ENCODE results near the gene UNC80.

Gene UNC80

GRCh38 chr2:209808521-209808920 is 36.9 kb downstream of the UNC80 start:
- no peak overlapping the region for H3K4me2 ChIP-seq
- H3K27me3 ChIP-seq (ENCODE audit: insufficient read depth, low read depth) = no peaks in the 10 kb centered on the region
- H3K4me3 ChIP-seq (IDR thresholded peaks at IDR 0.05; ENCODE audit: insufficient read depth, low read depth, low read length) = no peak overlapping the region
- no peaks in the 10 kb centered on the region for H3K36me3 ChIP-seq (ENCODE audit: insufficient read depth)
- TF ChIP-seq CTCF (conservative IDR thresholded peaks at IDR 0.05; ENCODE audit: low read depth, low read length) = no peak
- H3K79me2 ChIP-seq (ENCODE audit: insufficient read depth, low read depth) = no peaks in the 10 kb centered on the region
- H3K4me1 ChIP-seq (ENCODE audit: low read depth, poor library complexity, severe bottlenecking) = no peaks in the 10 kb centered on the region
- H2AFZ ChIP-seq (ENCODE audit: low read depth) = no peak overlapping the region
- no peaks in the 10 kb centered on the region for H4K20me1 ChIP-seq (ENCODE audit: insufficient read depth)
- H3K27ac ChIP-seq = no peak overlapping the region
- no peak overlapping the region for H3K9ac ChIP-seq

GRCh38 chr2:209809256-209809655 is 37.6 kb downstream of the UNC80 start:
- Histone ChIP-seq H4K20me1 (ENCODE audit: insufficient read depth) (no peaks in the 10 kb centered on the region), H2AFZ (ENCODE audit: low read depth) (no peak overlapping the region), H3K4me3 (IDR thresholded peaks at IDR 0.05; ENCODE audit: insufficient read depth, low read depth, low read length) (no peak overlapping the region), H3K4me2 (no peak overlapping the region), H3K4me1 (ENCODE audit: low read depth, poor library complexity, severe bottlenecking) (no peaks in the 10 kb centered on the region), H3K27me3 (ENCODE audit: insufficient read depth, low read depth) (no peaks in the 10 kb centered on the region), H3K27ac (no peak overlapping the region), H3K36me3 (ENCODE audit: insufficient read depth) (no peaks in the 10 kb centered on the region), H3K9ac (no peak overlapping the region), H3K79me2 (ENCODE audit: insufficient read depth, low read depth) (no peaks in the 10 kb centered on the region)
- TF ChIP-seq CTCF (conservative IDR thresholded peaks at IDR 0.05; ENCODE audit: low read depth, low read length) = no peak

- H3K9ac ChIP-seq = no peak overlapping the region
- no peak overlapping the region for H3K4me3 ChIP-seq (IDR thresholded peaks at IDR 0.05; ENCODE audit: insufficient read depth, low read depth, low read length)
- no peaks in the 10 kb centered on the region for H3K36me3 ChIP-seq (ENCODE audit: insufficient read depth)
- H3K4me2 ChIP-seq = no peak overlapping the region
- H3K4me1 ChIP-seq (ENCODE audit: low read depth, poor library complexity, severe bottlenecking) = no peaks in the 10 kb centered on the region
- no peak for TF ChIP-seq CTCF (conservative IDR thresholded peaks at IDR 0.05; ENCODE audit: low read depth, low read length)
- H2AFZ ChIP-seq (ENCODE audit: low read depth) = no peak overlapping the region
- no peaks in the 10 kb centered on the region for H3K27me3 ChIP-seq (ENCODE audit: insufficient read depth, low read depth)
- no peaks in the 10 kb centered on the region for H3K79me2 ChIP-seq (ENCODE audit: insufficient read depth, low read depth)
- no peak overlapping the region for H3K27ac ChIP-seq
- H4K20me1 ChIP-seq (ENCODE audit: insufficient read depth) = no peaks in the 10 kb centered on the region
Measured at GRCh38 chr2:209817844-209818271, 46.2 kb downstream of the UNC80 start.

- Histone ChIP-seq H3K4me1 (ENCODE audit: low read depth, poor library complexity, severe bottlenecking) (no peaks in the 10 kb centered on the region), H2AFZ (ENCODE audit: low read depth) (no peak overlapping the region), H3K36me3 (ENCODE audit: insufficient read depth) (no peaks in the 10 kb centered on the region), H3K4me3 (IDR thresholded peaks at IDR 0.05; ENCODE audit: insufficient read depth, low read depth, low read length) (no peak overlapping the region), H3K9ac (no peak overlapping the region), H3K79me2 (ENCODE audit: insufficient read depth, low read depth) (no peaks in the 10 kb centered on the region), H3K27ac (no peak overlapping the region), H3K27me3 (ENCODE audit: insufficient read depth, low read depth) (no peaks in the 10 kb centered on the region), H4K20me1 (ENCODE audit: insufficient read depth) (no peaks in the 10 kb centered on the region), H3K4me2 (no peak overlapping the region)
- no peak for TF ChIP-seq CTCF (conservative IDR thresholded peaks at IDR 0.05; ENCODE audit: low read depth, low read length)
Measured at GRCh38 chr2:209818939-209819338, 47.3 kb downstream of the UNC80 start.
